ENCODE measurements around the gene RNU6-9. TPM values are rescaled to one million over a fixed set of nuclear protein-coding genes. Genes with fewer than 3 reads are reported as not detected.

RNU6-9 gene
- total and polyA plus RNA-seq, 2 of the 13 experiments (the other 11 are each of a cell fraction or from before 2014, with no cell fraction given), result under 0.01 TPM; not detected in 1

- TF ChIP-seq ZNF512 (CRISPR knock-in tag; IDR thresholded peaks at IDR 0.05) (no peak), IKZF4 (CRISPR knock-in tag; IDR thresholded peaks at IDR 0.05; ENCODE audit: borderline replicate concordance, low read depth, not compliant biosample characterization) (peak; percentile 42), ZNF407 (CRISPR knock-in tag; IDR thresholded peaks at IDR 0.05; ENCODE audit: not compliant biosample characterization) (no peak), ONECUT2 (CRISPR knock-in tag; IDR thresholded peaks at IDR 0.05) (no peak), ZEB1 (IDR thresholded peaks at IDR 0.05; ENCODE audit: insufficient replicate concordance, low read depth) (no peak), ATRX (CRISPR knock-in tag; IDR thresholded peaks at IDR 0.05; ENCODE audit: borderline replicate concordance) (no peak), ZNF609 (CRISPR knock-in tag; IDR thresholded peaks at IDR 0.05; ENCODE audit: borderline replicate concordance) (no peak), ZNF33B (CRISPR knock-in tag; IDR thresholded peaks at IDR 0.05) (no peak), SNAPC2 (CRISPR knock-in tag; IDR thresholded peaks at IDR 0.05) (0 out of 2 replicates have a peak, but pooled peaks have one; percentile 22), NR2F2 (IDR thresholded peaks at IDR 0.05; ENCODE audit: borderline replicate concordance, low read depth) (no peak), CSRNP1 (CRISPR knock-in tag; IDR thresholded peaks at IDR 0.05) (peak; percentile 36; the same call in 1 of the 2 replicates), ATM (IDR thresholded peaks at IDR 0.05; ENCODE audit: borderline replicate concordance) (no peak)
Observed at GRCh38 chr19:924553-925086, 31.3 kb downstream of the RNU6-9 start (continued).

Data from HepG2 (cell line).